Fibroblast of lung (primary cell): ENCODE data around the gene CLIP2.

Source experiments
- CTCF ChIP-seq, 2 donors: IDR thresholded peaks in 1 of 2; conservative IDR thresholded peaks in 1 of 2; 1 replicate in 1 of 2; 2 replicates in 1 of 2; pipeline ENCODE4 v1.5.1; 2011 to 2012; ENCODE audit warnings: low read length in 2 of 2, control low read depth in 1 of 2, inconsistent platforms in 1 of 2, low read depth in 1 of 2, mild to moderate bottlenecking in 1 of 2
- EZH2 ChIP-seq: IDR thresholded peaks from 2 replicates; pipeline ENCODE4 v1.5.1; 2012; ENCODE audit warnings: low read length, control low read depth, mild to moderate bottlenecking; ENCODE audit errors: missing control alignments

GRCh38 chr7:74289659-74290552, 699 bp downstream of the CLIP2 start:
- TF ChIP-seq CTCF (conservative IDR thresholded peaks at IDR 0.05 in 1 of 2, IDR thresholded peaks at IDR 0.05 in 1 of 2; ENCODE audit: low read depth in 1 of 2, low read length in 2 of 2) = no peak
- TF ChIP-seq EZH2 = no peak
